MM.1S (cell line): ENCODE measurements around the gene OTOP3.

Experiments used
- EZH2phosphoT487 ChIP-seq: fragments of 300-600 bp; sonication (generic); IDR thresholded peaks from 2 replicates; pipeline ENCODE4 v1.6.1; 2018; ENCODE audit warnings: antibody characterized with exemption, low read length
- TF ChIP-seq, protein P1 (sequence below): fragments of 300-600 bp; sonication (generic); IDR thresholded peaks from 2 replicates; pipeline ENCODE4 v1.5.1; 2016; ENCODE audit warnings: antibody characterized with exemption, low read length, mixed read lengths

DNA sequence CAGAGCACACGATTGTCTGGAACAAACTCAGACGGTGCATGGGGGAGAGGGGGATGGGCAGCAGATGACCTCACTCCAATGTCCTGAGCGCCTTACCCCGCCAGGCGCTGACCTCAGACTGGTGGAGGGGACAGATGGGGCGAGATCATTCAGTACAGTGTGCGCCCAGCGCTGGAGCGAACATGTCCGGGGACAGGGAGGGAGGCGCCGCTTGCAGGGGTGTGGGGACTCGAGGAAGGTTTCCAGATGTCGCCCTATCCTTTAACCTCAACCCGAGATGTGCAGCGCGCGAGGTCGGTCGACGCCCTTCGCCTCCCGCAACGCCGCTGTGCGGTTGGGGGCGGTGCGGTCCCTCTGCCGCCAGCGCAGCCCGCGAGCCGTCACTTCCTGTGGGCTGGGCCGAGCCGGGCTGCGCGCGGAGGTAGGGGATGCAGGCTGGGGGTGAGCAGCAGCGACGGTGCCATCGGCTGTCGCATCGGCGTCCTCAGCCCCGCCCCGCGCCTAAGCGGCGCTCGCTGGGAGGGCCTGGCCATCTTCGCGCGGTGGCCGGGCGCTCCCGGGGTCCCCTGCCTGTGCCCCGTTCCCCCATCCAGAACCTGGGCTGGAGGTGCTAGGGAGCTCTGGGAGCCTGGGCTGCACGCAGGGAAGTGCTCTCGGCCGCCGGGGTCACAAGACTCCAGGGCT, 46.4 kb downstream of the OTOP3 start:
- TF ChIP-seq, protein P1, sequence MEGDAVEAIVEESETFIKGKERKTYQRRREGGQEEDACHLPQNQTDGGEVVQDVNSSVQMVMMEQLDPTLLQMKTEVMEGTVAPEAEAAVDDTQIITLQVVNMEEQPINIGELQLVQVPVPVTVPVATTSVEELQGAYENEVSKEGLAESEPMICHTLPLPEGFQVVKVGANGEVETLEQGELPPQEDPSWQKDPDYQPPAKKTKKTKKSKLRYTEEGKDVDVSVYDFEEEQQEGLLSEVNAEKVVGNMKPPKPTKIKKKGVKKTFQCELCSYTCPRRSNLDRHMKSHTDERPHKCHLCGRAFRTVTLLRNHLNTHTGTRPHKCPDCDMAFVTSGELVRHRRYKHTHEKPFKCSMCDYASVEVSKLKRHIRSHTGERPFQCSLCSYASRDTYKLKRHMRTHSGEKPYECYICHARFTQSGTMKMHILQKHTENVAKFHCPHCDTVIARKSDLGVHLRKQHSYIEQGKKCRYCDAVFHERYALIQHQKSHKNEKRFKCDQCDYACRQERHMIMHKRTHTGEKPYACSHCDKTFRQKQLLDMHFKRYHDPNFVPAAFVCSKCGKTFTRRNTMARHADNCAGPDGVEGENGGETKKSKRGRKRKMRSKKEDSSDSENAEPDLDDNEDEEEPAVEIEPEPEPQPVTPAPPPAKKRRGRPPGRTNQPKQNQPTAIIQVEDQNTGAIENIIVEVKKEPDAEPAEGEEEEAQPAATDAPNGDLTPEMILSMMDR = no peak
- no peak for TF ChIP-seq EZH2phosphoT487
